IPS DF 19.7 (cell line): ENCODE data around the gene SYT17.
"Not testable (repeated sequence)": the region's sequence is repeated elsewhere in the genome, so short reads cannot be mapped to it uniquely, and the experiment has no call there.

ENCODE experiments used
- DNase-seq: peaks from one replicate; pipeline ENCODE4 v3.0.0-alpha.2; 2013; ENCODE audit warnings: low read depth, low spot score

The SYT17 gene

DNA sequence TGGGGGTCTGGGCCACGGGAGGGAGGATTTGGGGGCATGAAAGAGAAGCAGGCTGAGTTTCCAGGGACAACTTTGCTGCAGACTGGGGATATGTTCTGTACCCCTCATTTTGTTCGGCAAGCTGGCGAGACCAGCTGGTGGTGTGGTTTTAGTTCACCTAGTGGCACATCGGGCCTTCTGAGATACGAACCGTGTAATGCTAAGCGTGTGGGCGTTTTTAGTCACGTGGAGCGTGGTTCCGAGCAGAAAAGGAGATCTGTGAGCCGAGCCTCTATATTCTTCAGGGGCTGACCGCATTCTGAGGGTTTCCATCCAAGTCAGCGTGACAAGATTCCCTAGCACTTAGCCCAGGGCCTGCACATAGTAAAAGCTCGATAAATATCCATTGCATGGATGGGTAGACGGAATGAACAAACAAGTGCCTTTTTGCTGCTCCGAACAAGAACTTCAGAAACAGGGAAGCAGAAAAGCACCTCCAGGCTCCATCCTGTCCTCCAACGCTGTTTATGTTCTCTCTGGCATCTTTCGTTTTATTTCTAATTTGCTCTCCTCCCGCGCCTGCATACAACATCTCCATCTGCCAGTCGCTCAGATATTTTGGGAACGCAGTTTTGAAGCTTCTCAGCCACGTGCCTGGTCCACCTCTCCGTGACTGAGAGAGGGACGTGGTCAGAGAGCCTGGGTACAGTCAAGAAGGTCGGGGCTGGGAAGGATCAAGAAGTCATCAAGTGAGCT is 5.8 kb downstream of the SYT17 start:
- DNase-seq, result no peak

DNA sequence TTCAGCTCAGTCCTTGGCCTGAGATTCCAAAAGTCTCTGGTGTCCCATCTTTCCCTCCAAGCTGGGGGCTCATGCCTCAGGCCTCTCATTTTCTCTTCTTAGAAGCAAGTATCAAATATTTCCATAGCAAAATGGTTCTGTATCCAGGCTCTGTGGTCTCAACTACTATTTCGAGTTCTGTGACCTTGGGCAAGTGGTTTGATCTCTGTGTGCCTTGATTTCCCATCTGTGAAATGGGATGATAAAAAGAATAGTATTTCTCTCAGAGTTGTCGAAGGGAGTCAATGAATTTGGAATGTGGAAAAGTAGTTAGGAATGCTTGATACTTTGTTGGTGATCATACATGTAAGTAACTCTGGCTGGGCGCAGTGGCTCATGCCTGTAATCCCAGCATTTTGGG is 6.4 kb downstream of the SYT17 start:
- no peak for DNase-seq

DNA sequence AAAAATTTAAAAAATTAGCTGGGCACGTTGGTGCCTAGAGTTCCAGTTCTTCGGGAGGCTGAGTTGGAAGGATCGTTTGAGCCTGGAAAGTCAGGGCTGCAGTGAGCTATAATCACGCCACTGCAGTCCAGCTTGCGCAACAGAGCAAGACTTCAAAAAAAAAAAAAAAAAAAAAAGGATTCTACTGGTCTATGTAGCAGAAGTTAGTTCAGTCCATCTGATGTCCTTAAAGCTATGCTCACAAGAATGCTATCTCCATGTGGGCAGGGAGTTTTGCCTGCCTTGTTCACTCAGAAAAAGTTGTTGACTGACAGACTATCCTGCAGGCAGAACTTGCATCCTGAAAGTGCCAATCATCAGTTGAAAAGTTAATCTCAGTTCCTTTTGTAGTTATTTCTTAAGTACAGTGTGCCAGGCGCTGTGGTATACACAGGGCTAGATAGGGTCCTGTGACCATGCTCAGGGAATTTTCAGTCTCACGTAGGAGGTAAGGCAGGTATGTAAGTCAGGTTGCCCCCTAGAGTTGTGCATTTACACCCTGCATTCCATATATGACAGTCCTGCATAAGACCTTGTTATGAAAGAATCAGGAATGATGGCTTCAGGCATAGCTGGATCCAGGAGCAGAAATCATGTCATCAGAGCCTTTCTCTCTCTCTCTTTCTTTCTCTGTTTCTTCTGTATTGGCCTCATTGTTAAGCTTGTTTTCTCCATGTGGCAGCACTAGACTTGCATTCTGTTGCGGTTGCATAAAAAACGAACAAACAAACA is 7.6 kb downstream of the SYT17 start:
- DNase-seq, result no peak

DNA sequence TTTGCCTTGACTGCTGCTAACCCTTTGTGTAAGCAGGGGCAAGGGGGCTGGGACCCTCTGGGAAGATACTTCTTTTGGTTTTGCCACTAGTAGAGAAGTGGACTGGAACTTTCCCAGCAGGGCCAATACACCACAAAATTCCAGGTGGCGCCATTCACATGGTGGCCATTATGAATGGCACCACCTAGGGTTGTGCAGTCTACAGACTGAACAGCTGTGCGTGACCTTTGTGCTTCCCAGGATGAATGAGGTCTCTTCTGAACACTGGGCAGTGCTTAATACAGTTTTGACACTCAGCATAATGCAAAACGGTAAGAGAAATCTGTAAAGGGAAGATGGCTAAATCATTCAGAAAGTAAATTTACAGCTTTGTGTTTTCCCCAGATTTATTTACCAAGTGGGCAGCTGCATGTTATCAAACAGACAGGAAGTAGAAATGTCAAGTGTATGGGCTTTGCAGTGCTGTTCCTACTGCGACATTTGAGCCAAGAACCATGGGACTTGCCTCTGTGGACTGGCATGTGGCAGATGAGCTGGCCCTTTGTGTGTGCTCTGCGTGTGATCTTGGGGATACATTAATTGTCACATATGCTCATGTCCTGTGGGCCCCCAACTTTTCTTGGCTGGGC is 9.2 kb downstream of the SYT17 start:
- no peak for DNase-seq

DNA sequence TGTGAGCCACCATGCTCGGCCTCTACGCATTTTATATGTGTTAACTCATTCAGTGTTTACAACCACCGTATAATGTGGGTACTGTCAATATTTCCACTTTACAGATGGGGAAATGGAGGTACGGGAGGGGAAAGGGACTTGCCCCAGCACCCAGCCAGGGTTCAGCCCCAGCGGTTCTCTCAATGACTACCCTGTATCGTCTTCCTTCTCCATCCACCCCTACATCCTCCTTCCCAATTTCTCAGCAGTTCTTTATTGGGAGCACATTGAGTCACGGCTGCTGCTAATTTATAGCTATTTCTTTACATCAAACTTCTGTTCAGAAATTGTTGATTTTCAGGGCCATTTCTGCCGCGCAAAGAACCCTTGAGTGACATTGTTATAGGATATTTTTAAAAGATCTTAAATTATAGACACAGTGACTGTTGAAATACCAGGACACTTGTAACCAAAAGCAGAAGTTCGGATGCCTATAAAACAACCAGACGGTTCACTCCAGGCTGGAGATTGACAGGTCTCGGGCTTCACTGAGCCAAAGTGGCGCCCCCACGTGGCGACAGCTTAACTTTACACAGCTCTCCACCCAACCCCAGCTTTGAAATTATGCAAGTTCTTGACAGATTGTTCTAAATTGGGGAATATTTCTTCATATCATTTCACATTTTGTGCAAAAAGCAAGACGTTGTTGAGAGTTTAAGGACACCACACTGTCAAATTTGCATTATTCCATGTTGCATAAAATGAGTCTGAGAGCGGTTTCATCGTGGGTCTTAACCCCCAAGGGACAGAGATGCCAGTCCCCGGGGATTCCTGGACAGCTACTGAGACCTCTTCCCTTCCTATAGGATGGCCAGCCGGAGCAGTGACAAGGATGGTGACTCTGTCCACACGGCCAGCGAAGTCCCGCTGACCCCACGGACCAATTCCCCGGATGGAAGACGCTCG is 11.8 kb downstream of the SYT17 start:
- DNase-seq, result no peak

DNA sequence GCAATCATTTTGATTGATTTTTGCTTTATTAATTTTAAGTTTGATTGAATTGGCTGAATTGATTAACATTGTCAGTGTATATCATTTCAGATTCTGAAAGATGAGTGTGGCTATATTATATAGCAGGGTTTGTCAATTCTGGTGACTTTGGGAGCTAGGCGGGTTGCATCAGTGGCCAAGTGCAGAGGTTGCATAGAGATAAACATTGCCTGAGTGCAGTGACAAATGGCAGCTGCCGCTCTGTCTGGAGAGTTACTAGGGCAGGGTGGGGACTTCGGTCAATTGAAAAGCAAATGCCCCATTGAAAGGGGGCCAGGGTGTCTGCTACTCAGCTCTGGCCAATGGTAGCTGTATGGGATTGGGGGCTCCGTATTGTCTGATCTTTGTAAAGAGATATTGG is 12.7 kb downstream of the SYT17 start:
- no peak for DNase-seq

DNA sequence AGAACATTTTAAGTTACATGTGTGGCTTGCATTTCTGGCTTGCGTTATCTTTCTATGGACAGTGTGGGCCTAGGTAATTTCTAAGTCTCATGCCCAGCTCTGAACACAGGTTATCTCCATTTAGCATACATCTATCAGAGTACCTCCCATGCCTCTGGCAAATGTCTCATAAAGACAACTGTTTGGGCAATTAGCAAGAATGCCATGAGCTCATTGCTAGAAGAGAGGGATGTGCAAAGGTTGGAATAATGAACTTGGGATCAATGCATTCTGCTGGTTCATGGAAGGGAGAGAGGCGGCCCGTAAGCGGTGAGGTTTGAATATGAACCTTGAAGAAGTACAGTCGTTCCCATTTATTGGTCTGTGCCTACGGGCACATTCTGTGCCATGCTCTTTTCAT is 14.4 kb downstream of the SYT17 start:
- DNase-seq, result no peak

DNA sequence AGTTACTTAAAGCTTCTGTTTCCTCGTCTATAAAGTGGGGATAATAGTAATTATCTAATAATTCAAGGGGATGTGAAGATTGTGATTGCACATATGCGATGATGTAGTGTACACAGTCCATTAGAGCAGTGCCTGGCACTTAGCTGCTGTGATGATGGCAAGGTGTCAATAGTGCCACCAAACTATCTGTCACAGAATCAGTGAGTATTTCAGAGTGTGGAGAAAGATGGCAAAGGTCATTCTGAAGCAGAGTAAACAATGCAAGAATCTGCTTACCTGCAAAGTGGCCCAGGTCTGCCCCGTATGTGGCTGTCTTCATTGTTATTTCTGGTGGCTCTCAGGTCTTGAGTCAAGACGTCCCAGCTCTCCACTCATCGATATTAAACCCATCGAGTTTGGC is 15.1 kb downstream of the SYT17 start:
- DNase-seq, result no peak

DNA sequence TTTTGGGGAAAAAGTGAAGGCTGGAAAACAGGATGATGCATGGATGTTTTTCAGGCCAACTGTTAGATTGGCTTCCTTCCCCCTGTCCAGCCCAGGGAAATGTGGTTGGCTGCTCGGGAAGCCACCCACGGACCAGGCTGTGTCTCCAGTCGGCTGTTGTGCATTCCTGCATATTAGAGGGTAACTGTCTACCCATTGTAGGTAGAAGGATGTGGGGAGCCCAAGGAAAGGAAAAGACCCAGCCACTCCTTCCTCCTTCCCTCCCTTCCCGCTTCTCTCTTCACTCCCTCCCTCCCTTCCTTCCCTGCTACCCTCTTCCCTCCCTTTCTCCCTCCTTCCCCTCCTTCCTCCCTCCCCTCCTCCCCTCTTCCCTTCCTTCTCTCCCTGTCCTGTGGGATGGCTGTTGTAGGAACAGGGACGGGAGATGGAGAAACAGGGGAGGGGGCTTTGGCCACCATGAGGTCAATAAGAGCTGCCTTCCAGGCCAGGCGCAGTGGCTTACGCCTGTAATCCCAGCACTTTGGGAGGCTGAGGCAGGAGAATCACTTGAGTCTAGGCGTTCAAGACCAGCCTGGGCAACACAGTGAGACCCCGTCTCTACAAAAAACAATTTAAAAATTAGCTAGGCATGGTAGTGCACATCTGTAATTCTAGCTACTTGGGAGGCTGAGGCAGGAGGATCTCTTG is 16.9 kb downstream of the SYT17 start:
- DNase-seq, result peak; percentile 71

DNA sequence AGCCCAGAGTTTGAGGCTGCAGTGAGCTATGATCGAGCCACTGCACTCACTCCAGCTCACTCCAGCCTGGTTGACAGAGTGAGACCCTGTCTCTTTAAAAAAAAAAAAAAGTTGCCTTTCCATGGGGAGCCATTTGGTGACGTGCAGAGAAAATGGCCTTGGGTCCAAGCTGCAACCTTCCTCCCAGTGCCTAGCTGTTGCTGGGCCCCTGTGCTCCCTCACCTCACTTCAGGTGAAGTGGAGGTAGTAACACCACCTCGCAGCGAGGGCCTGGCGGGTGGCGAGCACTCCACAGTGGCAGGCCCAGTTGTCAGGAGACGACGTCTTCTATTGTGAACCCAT is 17.4 kb downstream of the SYT17 start:
- no peak for DNase-seq

DNA sequence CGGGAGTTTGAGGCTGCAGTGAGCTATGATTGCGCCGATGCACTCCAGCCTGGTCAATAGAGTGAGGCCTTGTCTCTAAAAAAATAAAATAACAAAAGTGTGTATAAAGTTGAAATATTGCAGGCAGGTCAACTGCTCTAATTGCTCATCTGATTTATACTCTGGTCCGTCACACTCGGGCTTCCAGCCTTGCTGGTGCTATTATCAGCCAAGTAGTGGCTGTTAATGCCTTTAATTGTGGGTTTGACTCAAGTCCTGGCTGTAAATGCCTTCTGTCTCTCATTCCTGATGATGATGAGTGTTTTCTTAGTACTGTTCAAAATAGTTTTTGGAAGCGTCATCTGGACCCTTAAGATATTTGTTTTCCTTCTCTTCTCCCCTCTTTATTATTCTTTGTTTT is 18.4 kb downstream of the SYT17 start:
- no peak for DNase-seq

DNA sequence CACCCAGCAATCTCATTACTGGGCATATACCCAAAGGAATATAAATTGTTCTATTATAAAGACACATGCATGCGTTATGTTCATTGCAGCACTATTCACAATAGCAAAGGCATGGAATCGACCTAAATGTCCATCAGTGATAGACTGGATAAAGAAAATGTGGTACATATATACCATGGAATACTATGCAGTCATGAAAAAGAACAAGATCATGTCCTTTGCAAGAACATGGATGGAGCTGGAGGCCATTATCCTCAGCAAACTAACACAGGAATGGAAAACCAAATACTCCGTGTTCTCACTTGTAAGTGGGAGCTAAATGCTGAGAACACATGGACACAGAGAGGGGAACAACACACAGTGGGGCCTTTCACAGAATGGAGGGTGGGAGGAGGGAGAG is 19.9 kb downstream of the SYT17 start:
- DNase-seq, result not testable (repeated sequence)

DNA sequence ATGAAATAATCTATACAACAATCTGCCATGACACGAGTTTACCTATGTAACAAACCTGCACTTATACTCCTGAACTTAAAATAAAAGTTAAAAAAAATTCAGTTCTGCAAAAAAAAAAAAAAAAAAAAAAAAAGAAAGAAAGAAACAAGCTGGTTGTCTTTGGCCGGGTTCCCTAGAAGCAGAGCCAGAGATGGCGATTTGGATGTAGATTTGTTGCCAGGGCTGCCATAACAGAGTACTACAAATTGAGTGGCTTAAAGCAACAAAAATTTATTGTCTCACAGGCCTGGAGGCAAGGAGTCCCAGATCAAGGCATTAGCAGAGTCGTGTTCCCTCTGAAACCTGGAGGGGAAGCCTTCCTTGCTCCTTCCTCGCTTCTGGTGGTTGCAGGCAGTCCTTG is 20.4 kb downstream of the SYT17 start:
- DNase-seq, result no peak

DNA sequence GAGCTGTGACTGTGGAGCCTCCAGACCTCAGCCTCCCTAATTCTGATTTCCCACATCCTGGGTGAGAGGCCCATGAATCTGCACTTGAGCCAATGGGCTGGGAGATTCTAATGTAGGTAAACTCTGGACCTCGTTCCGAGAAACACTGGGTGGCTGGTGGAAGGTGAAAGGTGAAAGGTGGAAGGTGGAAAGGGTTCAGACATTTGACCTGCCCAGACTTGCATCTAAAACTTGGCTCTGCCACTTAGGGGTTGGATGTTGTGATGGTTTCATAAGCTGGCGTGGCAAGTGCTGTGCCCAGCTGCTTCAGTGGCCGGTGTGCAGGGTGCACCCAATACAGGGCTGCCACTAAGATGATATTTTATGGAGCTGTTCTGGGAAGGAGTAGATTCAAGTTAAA is 24.8 kb downstream of the SYT17 start:
- DNase-seq, result no peak

DNA sequence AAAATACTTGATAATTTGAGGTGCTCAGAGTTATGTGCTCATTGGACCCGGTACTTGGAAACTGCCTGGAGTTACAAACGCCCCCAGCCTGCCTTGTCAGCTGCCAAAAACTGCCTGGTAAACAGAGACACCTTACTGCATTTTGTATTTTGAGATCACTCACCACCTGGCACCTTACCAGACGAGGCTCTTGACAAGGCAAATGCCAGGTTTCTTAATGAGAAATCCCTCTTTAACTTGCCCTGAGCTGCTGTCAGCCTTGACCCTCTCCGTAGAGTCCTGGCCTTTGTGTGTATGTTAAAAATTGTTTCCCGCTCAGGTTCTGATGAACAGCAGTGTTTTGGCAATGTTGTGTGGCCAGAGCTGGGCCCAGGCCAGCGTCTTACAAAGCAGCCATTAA is 28.8 kb downstream of the SYT17 start:
- DNase-seq, result no peak

DNA sequence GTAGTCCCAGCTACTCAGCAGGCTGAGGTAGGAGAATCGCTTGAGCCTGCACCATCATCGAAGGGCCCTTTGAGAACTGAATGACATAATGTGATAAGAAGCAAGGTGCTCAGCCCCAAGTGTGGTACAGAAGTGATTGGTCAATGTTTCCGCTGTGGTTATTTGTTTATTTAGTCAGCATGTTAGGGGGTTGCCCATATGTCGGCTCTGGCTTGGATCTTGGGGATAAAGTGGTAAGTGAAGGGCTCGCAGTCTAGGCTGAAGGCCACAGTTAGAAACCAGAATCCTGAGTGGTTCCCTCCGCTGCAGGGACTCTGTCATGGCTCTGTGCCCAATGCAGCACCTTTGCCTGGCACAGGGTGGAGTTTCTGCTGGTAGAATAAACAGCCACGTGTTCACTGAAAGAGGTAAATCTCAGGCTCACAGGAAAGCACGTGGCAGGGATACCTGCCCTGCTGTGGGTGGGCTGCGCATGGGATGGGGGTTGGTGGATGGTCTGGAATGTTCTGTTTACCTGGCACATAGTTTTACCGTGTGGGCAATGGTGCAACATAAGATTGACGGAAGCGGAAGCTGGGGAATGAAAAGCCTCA is 35.4 kb downstream of the SYT17 start:
- DNase-seq, result no peak

DNA sequence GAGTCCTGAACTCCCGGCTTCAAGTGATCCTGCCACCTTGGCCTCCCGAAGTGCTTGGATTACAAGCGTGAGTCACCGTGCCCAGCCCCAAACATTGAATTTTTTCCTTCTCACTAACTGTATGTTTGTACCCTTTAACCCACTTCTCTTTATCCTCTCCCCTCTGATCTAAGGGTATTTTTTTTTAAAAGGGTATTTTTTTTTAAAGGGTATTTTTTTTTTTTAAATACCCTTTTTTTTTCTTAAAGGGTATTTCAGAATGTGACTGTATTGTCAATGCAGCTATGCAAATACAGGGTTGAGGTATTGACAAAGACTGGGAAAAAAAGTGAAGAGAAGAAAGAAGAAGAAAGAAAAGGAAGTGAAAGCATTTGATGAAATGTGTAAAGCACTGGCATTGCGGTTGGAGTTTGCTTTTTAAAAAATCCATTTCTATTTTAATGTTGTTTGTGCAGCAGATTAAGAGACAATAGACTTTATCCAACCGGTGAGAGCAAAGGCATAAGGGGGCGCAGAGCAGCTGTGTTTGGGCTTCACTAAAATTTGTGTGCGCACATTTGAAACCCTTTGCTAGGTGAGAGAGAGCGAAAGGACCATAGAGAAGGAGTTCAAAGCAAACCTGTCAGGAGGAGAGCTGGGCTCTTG is 42.4 kb downstream of the SYT17 start:
- no peak for DNase-seq

DNA sequence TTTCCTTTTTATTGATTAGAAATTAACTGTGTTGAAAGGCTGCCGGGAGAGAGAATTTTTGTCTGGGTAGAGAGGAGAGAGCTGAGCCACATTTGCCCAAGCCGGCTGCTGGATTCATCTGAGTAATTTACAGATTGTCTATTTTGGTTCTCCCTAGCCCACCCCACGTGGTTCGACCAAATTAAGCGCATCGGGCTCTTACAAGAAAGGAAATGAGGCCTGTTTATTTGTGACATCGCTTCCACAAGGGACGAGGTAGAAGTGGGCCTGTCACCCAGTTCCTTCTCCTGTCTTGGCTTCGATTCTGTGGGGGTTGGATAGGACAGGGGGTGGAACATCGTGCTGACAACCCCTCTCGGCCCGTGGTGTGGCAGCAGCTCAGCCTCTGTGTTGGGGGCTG is 42.9 kb downstream of the SYT17 start:
- no peak for DNase-seq

DNA sequence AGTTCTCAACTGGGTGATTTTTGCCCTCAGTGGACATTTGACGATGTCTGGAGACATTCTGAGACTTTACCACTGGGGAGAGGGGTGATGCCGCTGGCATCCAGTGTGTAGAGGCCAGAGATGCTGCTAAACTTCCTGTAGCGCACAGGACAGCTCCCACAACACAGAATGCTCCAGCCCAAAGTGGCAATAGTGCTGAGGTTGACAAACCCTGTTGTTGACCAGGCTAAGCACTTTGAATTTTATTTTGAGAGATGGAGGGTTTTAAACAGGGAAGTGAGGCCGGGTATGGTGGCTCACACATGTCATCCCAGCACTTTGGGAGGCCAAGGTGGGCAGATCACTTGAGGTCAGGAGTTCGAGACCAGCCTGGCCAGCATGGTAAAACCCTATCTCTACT is 44.0 kb downstream of the SYT17 start:
- DNase-seq, result no peak

DNA sequence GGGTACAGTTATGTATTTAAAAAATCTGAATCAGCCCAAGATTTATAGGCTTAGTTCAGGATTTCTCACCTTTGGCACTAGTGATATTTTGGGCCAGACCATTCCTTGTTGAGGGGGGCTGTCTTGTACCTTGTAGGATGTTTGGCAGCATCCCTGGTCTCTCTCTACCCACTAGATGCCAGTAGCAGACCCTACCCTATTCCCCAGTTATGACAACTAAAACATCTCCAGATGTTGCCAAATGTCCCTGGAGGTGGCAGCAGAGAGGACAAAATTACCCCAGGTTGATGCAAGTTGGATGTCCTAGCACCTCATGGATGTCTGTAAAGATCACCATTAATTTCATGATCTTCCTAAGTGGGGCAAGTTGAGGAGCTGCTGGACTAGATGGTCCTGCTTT is 45.8 kb downstream of the SYT17 start:
- no peak for DNase-seq
